GM21381 (cell line): ENCODE results near the gene CYP19A1.

Experiments used
- ATAC-seq: cut with Tn5 transposase; IDR thresholded peaks from one replicate; pipeline ENCODE4 v1.9.1; 2021; ENCODE audit warnings: mild to moderate bottlenecking, moderate library complexity; ENCODE audit not compliant: unreplicated experiment

Gene CYP19A1

DNA sequence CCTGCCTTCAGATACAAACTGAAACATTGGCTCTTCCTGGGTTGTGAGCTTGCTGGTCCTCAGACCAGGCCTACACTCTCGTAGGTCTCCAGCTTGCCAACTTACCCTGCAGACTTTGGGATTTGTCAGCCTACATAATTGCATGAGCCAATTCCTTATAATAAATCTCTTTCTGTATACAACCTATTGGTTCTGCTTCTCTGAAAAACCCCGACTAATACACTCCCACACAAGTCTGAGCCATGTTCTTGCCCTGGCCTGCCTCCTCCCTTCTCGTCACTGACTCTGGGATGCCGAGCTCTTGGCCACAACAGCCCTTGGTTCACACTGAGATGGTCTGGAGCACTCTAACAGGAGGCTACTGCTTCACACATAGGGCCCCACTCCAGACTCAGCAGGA lies 9.5 kb downstream of the CYP19A1 start:
- ATAC-seq = no peak

DNA sequence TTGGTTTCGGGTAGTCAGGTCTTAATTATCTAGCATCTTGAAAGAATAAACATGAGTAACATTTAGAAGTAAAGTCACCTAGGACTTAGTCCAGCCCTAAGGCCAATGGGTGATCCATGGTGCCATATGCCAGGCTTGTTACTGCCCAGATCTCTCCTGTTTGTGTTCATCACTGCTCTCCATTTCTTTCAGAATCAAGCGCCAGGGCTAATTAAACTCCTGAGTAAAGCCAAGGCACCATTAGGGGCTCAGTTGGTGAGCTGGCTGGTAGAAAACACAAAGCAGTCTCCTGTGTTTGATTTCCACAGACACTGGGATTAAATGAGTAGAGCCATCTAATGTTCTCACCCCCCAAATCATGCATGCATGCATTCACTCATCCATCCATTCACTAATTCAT lies 11.3 kb downstream of the CYP19A1 start:
- ATAC-seq = no peak

DNA sequence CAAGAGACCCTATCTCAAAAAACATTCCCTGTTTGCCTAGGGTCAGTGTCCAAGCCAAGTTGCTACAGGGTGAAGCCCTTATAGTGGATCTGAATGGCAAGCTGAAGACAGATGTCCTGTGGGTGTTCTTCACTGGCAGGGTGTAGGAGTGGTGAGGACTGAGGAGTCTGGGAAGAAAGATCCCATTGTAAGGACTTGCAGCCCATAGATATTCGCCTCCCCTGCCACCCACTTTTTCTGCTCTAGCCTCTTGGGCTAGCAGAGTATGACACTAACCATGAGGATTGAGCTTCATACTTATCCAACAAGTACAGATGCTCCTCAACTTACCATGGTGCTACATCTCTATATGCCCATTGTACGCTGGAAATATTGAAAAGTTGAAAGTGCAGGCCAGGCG lies 13.2 kb downstream of the CYP19A1 start:
- no peak for ATAC-seq

DNA sequence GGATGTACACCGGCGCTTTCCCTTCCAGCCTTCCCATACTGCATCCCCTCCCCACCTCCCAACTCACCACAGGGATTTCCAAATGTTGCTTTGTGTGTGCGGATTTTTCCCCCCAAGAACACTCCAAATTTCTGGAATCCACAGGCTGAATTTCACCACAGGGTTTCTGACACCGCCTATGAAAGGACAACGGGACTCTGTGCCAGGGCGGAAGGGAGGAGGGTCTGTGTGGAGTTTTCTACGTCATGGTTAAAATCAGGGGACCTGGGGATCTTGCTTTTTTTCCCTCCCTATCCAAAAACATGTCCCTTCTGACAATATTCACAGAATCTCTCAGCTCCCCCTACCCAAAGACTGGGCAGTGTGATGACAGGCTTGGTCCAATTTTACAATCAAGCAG lies 14.6 kb downstream of the CYP19A1 start:
- no peak for ATAC-seq

DNA sequence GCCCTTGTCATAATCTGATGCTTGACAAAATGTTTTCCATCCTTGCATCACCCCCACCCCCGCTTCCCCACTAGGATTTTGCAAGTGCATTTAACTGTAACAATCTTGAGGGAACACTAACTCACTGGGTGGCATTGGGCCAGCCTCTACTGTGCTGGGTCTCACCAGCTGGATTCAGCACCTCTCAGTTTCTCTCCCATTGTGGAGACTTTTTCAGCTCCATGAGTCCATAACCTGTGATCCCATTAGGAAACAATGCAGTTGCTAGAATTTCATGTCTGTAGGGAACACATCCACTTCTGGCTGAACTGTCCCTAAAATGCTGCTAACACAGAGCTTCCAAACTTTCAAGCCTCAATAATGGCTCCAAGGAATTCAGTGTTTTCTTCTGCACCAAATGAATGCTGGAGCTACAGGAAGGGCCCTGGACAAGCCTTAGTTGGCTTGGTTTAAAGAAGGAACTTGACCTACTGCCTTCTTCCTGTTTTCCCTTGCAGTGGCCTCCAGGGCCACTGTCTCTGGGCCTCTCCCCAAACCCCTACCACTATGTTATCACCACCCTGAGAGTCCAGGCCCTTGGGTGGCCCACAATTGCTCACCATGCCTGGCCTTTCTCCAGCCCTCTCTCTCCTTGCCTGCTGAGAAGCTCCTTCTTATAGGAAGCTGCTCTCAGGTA lies 15.6 kb downstream of the CYP19A1 start:
- no peak for ATAC-seq

DNA sequence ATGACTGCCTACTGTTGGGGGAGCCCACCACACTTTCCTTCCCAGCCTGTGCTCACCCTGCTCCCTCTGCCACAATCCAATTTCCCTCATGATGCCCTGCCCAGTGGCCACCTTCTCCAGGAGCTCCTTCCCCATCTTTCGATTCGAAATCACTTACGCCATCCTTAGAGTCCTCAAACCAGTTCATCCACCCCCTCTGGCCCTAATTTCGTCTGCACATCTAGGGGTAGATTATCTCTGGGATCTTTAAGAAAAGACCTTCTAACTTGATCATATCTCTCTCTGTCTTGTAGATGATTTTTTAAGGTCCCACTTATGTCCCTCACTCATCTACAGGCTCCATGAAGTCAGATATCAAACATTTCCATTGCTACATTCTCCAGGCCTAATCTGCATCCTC lies 17.1 kb downstream of the CYP19A1 start:
- ATAC-seq = no peak

DNA sequence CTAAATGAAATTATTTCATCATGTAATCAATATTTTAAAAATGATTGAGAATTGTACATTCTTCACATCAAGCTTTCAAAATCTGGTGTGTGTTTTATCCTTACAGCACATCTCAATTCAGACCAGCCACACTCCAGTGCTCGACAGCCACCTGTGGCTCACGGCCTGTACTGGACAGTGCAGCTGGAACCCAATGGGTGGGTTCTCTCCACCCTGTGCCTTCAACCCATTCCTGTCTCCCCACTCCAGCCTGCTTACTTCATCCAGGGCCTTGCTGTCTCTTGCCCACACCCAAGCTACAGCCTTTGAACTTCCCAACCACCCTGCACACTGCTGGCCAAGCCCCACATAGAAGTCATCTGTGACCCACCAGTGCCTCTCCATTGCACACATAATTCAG lies 17.6 kb downstream of the CYP19A1 start:
- ATAC-seq = no peak

DNA sequence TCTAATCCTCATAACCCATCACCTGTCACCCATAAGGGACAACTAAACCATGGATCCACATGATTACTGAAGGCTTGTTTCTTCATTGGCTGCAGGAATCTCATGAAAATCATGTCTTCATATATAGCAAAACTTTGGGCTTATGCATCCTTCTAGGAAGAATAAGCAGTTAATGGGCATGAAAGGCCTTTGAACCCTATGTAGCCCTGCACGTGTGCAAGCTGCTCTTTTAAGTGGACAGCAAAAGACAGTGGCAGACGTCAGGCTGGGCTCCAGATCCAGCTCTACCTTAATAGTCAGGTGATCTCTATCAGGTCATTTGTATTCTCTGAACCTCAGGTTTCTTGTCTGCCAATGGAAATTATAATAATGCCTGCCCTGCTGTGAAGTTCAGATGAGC lies 18.9 kb downstream of the CYP19A1 start:
- no peak for ATAC-seq

DNA sequence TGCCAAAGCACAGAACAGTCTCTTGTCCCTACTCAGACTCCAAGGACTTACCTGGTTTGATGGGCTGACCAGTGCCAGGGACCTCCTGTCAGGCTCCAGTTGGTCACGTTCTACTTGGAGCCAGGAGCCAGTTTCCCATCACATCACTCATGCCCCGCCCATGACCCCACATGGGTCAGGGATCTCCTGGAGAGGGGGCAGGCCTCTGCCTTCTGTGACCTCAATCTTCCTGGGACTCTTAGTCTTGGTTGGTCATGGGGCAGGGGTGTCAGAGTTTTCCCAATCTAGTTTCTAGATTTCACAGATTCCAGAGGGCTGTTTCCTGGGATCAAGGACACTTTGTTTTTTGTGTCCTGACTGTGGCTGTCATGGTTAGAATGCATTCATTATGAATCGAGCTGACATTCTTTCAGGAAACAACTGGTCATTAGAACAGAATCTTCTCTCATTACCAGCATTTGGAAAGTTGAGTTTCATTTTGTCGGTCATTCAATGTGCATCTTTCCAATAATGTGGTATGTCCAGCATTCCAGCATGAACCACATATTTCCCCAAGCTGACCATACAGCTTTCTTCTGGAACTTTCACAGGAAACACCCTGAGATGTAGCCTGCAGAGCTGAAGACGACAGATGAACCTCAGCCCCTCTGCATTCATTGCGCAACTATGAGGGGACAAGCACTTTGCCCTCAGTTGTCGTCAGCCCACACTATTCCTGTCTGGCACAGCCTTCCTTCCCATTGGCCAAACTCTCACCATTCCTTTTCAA lies 19.8 kb downstream of the CYP19A1 start:
- ATAC-seq = no peak

DNA sequence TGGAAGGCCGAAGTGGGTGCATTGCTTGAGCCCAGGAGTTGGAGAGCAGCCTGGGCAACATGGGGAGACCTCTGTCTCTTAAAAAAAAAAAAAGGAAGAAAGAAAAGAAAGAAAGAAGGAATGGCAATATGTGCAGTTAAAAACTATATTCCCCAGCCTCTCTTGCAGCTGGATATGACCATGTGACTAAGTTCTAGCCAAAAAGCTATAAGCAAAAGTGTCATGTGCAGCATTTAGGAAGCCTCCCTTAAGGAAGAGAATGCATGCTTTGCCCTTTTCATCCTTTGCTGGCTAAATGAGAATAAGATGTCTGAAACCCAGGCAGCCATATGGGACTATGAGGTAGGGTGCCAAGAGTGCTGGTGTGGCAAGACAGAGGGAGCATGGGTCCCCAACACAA lies 21.8 kb downstream of the CYP19A1 start:
- ATAC-seq = no peak

DNA sequence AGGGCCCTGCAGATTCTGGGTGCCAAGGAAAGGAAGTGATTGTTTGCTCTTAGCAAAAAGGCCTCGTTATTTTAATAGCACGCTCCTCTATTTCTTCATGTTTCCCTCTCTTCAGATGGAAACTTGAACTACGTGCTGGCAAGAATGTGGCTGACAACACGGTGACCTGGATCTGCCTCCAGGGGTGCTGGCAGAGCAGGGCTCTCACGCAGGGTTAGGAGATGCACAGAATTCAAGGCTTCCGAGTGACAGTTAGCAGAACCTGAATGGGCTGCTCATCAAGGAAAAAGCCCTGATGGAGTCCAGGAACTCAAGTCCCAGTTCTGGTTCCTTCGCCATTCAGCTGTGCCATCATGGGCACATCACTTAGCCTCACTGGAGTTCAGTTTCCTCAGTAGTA lies 22.7 kb downstream of the CYP19A1 start:
- no peak for ATAC-seq

DNA sequence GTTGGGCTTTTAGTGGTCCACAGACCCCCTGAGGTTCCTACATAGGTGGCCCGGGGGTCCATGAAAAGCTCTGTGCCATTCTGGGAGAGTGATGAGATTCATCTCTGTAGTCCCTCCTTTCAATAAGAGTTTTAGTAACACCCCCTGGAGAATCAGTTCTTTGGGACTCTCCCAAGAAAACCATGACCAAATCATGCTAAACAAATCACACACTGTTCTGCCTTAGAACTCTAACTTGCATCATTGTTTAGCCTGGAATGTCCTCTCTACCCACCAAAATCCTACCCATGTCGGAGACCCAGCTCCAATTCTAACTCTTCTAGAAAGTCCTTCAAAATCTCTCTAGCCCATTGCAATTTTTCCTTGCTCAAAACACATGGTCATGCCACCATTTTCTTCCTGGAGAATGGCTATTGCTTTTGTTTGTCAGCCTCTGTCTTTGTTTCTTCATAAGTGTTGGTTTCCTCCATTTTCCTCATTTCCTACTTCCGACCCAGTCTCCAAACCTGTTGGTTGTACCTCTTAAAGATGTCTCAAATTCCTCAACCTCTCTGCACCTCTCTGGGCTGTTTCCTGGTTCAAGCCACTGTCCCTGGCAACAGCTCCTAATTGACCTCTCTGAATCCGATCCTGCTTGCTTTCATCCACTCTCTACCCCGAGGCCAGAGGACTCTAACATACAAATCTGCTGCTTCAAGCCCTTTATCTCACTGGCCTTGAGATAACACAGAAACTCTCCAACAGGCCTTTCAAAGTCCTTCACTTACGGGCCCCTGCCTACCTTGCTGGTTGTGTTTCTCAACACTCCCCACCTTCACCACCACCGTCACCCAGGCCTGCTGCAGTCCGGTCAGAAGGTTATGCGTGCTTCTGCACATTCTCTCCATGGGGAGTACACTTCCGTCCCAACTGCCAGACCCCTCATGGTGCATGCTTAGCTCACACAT lies 23.7 kb downstream of the CYP19A1 start:
- ATAC-seq = no peak

DNA sequence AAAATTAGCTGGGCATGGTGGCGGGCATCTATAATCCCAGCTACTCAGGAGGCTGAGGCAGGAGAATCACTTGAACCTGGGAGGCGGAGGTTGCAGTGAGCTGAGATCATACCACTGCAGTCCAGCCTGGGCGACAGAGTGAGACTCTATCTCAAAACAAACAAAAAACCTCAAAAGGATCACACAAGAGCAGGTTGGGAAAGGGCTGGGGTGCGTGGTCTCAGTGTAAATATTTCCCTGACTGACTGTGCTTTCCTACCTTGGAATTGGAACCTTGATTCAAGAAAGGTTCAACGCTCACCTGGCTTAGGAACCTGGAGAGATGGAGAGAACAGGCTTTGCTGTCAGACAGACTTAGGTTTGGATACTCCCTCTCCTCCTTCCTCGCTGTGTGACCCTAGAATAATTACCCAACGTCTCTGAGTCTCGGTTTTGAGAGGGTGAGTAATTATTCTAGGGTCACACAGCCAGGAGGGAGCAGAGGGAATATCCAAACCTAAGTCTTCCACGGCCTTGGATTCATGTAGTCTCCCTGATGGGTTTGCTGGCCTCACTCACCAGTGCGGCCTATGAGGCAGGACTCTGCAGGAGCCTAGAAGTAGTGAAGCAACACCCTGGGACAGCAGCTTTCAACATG lies 24.6 kb downstream of the CYP19A1 start:
- no peak for ATAC-seq

DNA sequence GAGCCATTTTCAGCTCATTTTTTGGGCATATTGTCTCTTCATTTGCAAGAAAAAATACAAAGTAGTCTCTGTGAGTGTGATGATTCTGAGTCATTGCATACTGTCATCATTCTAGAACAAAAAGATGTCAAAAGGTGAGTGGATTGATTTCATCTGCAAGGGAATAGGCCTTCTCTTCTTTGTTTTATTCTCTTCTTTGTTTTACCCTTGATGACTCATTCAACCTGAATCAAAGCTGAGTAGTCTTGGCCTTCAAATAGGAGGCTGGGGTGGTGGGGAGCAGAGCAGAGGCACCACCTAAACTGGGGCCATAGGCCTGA lies 25.4 kb downstream of the CYP19A1 start:
- ATAC-seq = no peak

DNA sequence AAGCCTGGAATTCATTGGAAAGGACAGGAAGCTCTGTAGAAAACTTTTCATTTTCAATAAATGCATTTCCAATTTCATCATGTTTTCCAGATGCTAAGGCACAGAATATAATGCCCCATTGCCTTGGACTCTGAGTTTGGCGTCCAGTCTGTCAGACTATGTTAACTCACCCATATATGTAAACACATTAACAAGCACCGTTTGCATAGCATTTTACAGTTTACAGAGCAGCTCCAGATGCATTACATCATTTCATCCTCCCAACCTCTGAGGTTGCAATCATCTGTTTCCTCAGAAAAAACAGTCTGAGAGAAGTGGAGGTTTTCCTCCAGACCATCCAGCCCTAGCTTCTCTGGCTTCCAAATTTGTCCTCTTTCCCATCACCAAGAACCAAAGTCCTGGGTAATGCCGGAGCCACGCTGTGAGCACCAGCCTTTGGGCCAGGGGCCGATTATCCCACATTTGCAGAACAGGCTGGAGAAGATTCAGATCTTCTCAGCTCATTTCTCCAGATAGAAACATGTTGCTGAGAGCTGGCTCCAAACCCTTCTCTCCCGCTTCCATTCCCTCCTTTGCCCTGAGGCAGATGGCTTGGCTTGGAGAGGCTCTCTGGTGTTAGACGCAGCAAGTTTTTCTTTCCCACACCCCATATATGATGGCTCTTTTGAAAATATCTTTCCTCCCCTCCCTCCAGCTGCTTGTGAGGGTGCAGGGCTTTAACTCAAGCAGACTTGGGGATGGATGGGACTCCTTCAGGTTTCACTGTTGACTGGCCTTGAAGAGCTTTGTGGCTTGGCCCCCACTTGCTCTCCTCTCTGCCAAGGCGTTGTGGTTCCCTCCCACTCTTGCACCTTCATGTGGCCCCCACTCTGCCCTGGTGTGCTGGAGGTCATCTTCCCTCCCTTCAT lies 26.0 kb downstream of the CYP19A1 start:
- no peak for ATAC-seq

DNA sequence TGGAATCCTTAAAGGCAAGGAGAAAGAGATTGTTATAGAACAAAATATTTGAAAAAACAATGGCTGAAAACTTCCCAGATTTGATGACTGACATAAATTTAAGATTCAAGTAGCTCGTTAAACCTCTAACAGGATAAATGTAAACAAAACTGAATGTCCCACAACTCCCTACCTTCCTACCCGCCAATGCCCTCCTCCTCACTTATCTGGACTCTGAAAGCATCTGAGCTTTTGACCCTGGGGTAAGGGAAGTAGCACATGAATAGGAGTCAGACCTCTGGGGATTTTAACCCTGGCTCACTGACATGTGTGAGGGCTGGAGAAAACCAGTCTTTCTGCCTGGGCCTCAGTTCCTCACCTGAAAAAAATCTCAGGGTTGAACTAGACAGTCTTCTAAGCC lies 26.9 kb downstream of the CYP19A1 start:
- ATAC-seq = no peak

DNA sequence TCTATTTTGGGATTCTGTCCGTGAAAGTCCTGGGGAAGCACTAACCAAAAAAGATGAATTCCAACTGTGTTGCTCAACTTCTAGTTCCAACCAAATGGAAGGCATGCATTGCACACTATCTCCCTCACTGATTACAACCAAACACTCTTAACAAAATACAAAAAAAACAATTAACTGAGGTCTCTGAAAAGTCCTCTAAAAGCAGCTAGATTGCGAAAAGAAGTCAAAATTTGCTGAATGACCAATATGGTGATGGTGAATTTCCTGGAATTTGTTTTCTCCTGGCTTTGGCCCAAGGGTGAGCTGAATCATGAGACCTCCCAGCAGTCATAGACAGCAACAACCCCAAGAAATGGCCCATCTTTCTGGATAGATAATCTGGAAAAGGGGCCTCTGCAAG lies 28.3 kb downstream of the CYP19A1 start:
- no peak for ATAC-seq

DNA sequence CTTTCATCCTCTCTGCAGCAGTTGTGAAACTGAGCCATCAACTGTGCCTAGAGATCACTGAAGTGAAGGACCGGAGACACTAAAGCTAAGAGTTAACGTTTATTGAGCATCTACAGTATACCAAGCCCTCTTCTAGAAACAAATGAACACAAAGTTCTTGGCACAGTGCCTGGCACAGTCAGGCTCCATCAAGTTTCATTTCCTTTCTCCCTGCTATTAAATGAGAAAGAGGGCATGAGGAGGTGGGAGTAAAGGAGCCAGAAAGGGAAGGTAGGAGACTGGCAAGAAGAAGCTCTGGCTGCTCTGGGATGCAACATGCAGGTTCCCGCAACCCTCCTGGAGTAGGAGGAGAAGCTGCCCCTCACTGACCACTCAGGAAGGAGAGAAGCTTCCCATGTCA lies 30.6 kb downstream of the CYP19A1 start:
- no peak for ATAC-seq

DNA sequence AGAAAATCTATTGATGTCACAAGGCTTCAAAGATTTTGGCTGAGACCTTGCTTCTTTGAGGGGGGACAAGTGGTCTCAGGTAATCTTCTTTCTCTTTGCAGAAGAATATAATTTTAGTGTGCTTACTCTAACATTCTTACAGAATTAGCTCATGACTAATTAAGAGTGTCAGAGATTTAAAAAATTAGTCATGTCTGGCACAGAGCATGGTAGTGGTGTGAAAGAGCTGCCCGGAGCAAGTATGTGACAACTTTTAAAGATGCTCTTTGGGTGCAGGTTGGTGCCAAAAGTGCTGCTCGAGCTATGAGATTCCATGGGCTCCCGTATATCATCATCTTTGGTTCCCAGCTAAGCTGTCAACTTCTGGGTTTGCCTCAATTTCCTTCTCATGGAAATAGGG lies 31.1 kb downstream of the CYP19A1 start:
- ATAC-seq = no peak

DNA sequence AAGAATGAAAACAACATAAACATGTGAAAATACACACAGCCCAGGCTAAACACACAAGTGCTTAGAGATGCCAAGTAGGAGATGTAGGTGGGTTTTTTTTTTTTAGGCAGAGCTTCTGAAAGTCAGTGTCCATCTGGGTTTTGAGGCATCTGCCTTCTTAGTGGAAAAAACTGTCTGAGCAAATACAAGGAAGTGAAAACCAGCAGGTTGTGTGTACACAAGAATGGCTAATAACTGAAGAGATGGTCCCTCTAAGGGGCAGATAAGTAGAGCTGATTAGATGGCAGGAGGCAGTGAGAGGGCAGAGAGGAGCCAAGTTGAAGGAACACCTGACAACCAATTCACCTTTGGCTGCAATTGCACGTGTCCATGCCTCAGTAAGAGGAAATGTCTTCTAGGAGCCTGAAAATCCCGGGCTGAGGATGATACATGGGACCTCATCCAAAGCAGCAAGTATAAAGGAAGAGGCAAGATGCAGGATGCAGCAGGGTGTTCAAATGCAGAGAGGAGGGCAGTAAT lies 34.9 kb downstream of the CYP19A1 start:
- ATAC-seq = no peak
